ENCODE data around the gene SFN.

Gene SFN

GRCh38 chr1:26848941-26849774 is 13.8 kb upstream of the SFN start:
- in situ Hi-C loops (cut with HindIII; ENCODE audit: low pct_unique_long_range_greater_than_20kb, low sequenced_read_pairs) = no loop called here
- no peak for DNase-seq (ENCODE audit: low read depth in 1 of 2, low spot score in 1 of 2)
- no peak for TF ChIP-seq JUND (IDR thresholded peaks at IDR 0.05; ENCODE audit: low read depth)

DNA sequence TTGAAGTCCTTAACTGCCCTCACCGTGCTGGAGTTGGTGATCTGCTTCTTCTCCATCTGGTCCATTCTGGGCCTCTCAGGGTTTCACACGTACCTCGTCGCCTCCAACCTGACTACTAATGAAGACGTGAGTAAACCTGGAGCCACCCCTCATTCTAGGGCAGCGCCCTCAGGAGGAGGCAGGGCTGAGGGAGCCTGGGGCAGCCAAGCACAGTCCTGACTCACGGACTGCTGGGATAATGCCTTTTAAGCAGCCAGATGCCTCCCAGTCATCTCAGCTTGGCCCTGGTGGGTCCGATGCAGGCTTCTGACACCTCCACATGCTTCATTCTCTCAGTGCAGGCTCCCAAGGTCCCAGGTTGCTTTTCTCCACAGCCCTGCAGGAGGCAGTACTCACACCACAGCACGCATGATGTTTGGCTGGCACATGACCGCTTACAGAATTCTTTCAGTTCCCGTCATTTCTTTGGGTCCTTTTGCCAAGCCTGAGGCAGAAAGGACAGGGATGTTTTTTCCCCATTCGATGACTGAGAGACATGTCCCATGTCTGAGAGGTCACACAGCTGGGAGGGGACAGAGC is 11.8 kb upstream of the SFN start:
- TF ChIP-seq JUND (IDR thresholded peaks at IDR 0.05; ENCODE audit: low read depth) = no peak
- in situ Hi-C loops (cut with HindIII; ENCODE audit: low pct_unique_long_range_greater_than_20kb, low sequenced_read_pairs) = no loop called here
- DNase-seq (ENCODE audit: low read depth in 1 of 2, low spot score in 1 of 2) = no peak

- TF ChIP-seq JUND (IDR thresholded peaks at IDR 0.05; ENCODE audit: low read depth) = no peak
- no peak for DNase-seq (ENCODE audit: low read depth in 1 of 2, low spot score in 1 of 2)
These were observed 10.2 kb upstream of the SFN start for GRCh38 chr1:26852701-26853100.

GRCh38 chr1:26853156-26853555 is 9.8 kb upstream of the SFN start:
- peak; percentile 85 to 87 for DNase-seq (ENCODE audit: low read depth in 1 of 2, low spot score in 1 of 2)
- in situ Hi-C loops (cut with HindIII; ENCODE audit: low pct_unique_long_range_greater_than_20kb, low sequenced_read_pairs) = no loop called here
- no peak for TF ChIP-seq JUND (IDR thresholded peaks at IDR 0.05; ENCODE audit: low read depth)

More at GRCh38 chr1:26852701-26853100, 10.2 kb upstream of the SFN start:
- in situ Hi-C loops (cut with HindIII; ENCODE audit: low pct_unique_long_range_greater_than_20kb, low sequenced_read_pairs) = no loop called here

- no peak for TF ChIP-seq JUND (IDR thresholded peaks at IDR 0.05; ENCODE audit: low read depth)
- no peak for DNase-seq (ENCODE audit: low read depth in 1 of 2, low spot score in 1 of 2)
- in situ Hi-C loops (cut with HindIII; ENCODE audit: low pct_unique_long_range_greater_than_20kb, low sequenced_read_pairs) = no loop called here
These were observed 9.3 kb upstream of the SFN start for GRCh38 chr1:26853600-26853999.

DNA sequence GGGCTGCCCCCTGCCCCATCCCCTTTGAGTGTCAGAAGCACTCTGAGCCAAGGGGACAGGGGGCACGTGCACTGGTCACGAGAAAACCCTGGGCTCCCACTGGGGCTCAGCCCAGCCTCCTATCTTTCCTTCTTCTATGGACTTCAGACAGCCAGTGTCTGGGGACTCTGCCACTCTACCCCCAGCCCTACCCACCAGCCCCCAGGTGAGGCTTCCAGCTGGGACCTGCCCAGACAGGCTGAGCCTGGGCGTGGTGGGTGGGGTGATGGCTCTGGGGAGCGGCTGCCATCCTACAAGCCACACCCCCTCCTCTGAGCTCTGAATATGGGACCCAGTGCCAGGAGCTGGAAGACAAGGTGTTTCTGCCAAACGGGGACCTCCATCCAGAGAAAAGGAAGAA is 8.0 kb upstream of the SFN start:
- DNase-seq (ENCODE audit: low read depth in 1 of 2, low spot score in 1 of 2) = no peak
- in situ Hi-C loops (cut with HindIII; ENCODE audit: low pct_unique_long_range_greater_than_20kb, low sequenced_read_pairs) = no loop called here
- TF ChIP-seq JUND (IDR thresholded peaks at IDR 0.05; ENCODE audit: low read depth) = no peak

DNA sequence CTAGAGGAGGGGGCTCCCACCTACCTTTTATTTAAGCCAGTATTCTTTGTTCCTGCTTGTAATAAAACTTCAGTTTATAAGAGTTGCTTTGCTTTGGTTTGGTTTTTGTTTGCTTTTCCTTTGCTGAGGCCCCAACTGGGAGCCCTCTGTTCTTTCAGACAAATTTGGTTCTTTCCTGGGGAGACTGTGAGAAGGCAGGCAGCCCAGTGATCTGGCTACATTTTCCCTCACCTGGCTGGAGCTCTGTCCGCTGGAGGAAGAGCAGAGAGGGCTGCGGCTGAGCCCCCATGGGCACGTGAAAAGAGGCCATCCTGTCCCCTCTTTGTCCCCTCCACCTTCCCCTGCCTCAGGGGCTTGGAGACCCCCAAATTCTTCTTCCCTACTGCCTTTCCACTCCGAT is 7.3 kb upstream of the SFN start:
- no peak for DNase-seq (ENCODE audit: low read depth in 1 of 2, low spot score in 1 of 2)
- no peak for TF ChIP-seq JUND (IDR thresholded peaks at IDR 0.05; ENCODE audit: low read depth)
- in situ Hi-C loops (cut with HindIII; ENCODE audit: low pct_unique_long_range_greater_than_20kb, low sequenced_read_pairs) = no loop called here

- in situ Hi-C loops (cut with HindIII; ENCODE audit: low pct_unique_long_range_greater_than_20kb, low sequenced_read_pairs) = no loop called here
- DNase-seq (ENCODE audit: low read depth in 1 of 2, low spot score in 1 of 2) = no peak
- no peak for TF ChIP-seq JUND (IDR thresholded peaks at IDR 0.05; ENCODE audit: low read depth)
These were observed 6.8 kb upstream of the SFN start for GRCh38 chr1:26856181-26856580.

DNA sequence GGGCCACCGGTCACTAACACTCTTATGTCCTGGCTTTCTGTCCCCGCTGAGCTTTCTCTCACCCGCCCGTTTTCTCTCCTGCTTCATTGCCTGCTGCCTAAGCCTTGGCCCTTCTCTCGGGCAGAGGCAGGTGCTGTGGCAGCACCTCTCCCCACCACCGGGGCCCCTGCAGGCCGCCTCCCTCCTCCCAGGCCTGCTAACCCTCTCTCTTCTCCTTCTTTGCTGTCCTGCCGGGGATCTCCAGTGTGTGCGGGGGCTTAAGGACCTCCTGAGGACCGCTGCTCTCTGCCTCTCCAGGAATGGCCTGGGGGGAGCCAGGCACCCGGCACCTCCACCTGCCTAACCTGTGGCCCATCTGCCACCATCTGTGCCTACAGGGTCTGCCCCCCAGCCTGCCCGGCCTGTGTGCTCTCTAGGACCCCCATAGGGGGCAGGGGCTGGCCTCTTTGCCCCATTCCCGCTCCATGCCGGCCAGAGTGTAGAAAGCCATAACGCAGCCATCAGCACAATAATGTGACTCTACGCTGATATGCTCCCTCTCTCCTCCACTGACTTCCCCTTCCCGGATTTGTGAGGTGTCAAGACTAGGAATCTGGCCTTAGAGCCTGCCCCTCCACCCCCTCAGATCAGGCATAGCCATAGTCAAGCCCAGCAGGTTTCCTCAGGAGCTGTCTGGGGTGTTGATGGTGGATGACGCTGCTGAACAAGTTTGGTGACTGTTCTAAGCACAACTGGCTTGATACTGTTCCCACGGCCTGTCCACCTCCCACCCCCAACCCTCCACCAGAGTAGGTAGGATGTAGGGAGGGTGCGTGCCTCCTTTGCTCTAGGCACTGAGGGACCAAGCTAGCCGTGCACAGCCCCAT is 6.1 kb upstream of the SFN start:
- TF ChIP-seq JUND (IDR thresholded peaks at IDR 0.05; ENCODE audit: low read depth) = no peak
- peak in 1 of 2 experiments; percentile 27 for DNase-seq (ENCODE audit: low read depth in 1 of 2, low spot score in 1 of 2)
- in situ Hi-C loops (cut with HindIII; ENCODE audit: low pct_unique_long_range_greater_than_20kb, low sequenced_read_pairs) = no loop called here

DNA sequence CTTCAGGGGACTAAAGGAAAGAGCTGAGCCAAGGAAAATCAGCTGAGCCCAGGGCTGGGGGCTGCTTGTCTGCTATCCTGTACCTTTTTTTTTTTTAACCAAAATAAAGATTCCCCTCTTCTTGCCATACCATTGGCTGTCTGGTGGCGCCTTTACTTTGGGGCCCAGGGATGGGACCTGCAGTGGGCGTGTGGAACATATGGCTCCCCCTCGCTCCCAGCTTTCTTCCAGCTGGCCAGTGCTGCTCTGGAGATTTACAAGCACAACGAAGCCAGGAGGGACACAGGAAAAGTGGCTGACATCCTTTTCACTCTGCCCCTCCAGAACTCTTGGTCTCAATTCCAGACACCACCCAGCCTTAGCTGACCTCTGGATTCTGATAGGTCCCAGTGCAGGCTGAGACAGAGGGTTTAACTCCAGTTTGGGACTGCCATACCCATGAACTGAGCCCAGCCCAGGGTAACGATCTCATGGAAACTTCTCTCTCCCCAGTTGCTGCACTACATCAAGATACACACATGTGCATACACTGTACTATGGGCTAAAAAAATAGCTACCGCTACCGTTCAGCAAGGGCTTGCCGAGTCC is 5.4 kb upstream of the SFN start:
- no peak for TF ChIP-seq JUND (IDR thresholded peaks at IDR 0.05; ENCODE audit: low read depth)
- DNase-seq (ENCODE audit: low read depth in 1 of 2, low spot score in 1 of 2) = no peak
- in situ Hi-C loops (cut with HindIII; ENCODE audit: low pct_unique_long_range_greater_than_20kb, low sequenced_read_pairs) = no loop called here

DNA sequence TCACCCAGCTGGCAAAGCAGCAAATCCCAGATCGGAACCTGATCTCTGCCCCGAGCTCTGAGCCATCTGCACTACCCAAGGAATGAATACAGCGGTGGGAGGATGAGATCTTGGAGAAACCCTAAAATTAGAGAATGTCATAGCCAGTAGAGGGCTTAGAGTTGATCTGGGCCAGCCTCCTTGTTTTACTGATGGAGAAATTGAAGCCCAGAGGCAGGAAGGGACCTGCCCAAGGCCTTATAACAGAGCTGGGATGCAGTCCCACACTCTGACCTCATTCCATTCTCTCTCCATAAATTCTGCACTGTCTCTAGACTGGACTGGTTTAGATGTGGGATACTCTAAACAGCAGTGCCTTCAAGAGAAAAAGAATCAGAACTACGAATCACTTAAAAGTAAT is 4.8 kb upstream of the SFN start:
- in situ Hi-C loops (cut with HindIII; ENCODE audit: low pct_unique_long_range_greater_than_20kb, low sequenced_read_pairs) = no loop called here
- DNase-seq (ENCODE audit: low read depth in 1 of 2, low spot score in 1 of 2) = no peak
- no peak for TF ChIP-seq JUND (IDR thresholded peaks at IDR 0.05; ENCODE audit: low read depth)

DNA sequence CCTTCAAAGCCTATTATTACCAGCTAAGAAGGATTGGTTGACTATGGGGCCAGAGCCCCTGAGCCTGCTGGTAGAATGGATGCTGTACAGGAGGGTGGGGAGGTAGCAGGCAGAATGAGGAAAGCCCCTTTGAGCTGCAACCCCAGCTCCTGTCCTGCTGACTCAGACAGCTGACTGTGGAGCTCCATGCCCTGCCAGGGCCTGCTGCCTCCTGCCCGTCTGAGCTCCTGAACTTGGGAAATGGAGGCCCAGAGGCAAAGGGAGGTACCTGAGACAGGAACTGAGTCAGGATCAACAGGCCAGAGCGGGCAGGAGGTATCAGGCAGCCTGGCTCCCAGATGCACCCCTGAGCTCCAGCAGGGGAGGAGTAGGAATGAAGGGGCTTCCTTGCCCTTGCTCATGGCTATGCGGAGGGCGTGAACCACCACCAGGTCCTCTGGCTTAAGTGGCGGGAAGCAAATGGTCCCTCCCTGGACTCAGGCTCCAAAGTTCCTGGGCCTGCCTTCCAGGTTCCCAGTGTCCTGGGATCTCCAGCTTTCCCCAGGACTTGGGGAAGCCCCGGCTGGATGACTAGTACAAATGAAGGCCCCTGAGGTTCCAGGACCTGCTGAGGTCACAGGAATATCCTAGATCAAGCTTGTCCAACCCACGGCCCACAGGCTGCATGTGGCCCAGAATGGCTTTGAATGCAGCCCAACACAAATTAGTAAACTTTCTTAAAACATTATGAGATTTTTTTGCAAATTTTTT is 3.9 kb upstream of the SFN start:
- no peak for TF ChIP-seq JUND (IDR thresholded peaks at IDR 0.05; ENCODE audit: low read depth)
- DNase-seq (ENCODE audit: low read depth in 1 of 2, low spot score in 1 of 2) = no peak
- in situ Hi-C loops (cut with HindIII; ENCODE audit: low pct_unique_long_range_greater_than_20kb, low sequenced_read_pairs) = no loop called here

Measured in T47D (cell line).